Nephron (organoid): ENCODE data around the gene COIL.
A peak's percentile ranks its signal among the peaks of the same experiment; 100 is the strongest.

Experiments used
- H3K27ac Mint-ChIP-seq, 3 experiments: 2 replicates each; pipeline ENCODE4 v1.8.0; 2020; ENCODE audit warnings: mixed read lengths in 3 of 3, mild to moderate bottlenecking in 2 of 3, moderate library complexity in 1 of 3
- H3K27me3 Mint-ChIP-seq: 2 replicates; pipeline ENCODE4 v1.8.0; 2021; ENCODE audit warnings: low read depth, mild to moderate bottlenecking, moderate library complexity, mixed read lengths
- H3K36me3 Mint-ChIP-seq: 2 replicates; pipeline ENCODE4 v1.8.0; 2020; ENCODE audit warnings: low read depth, mixed read lengths
- H3K4me1 Mint-ChIP-seq: 2 replicates; pipeline ENCODE4 v1.8.0; 2020; ENCODE audit warnings: mixed read lengths
- H3K4me3 Mint-ChIP-seq, 3 experiments: 2 replicates each; pipeline ENCODE4 v1.8.0; 2020; ENCODE audit warnings: mild to moderate bottlenecking in 3 of 3, mixed read lengths in 3 of 3, moderate library complexity in 2 of 3
- H3K9me3 Mint-ChIP-seq: 2 replicates; pipeline ENCODE4 v1.8.0; 2020; ENCODE audit warnings: mixed read lengths
- CTCF ChIP-seq, 3 experiments: fragments of 200-600 bp; sonication (generic); IDR thresholded peaks; one replicate each; pipeline ENCODE4 v1.5.0; 2021; ENCODE audit warnings: antibody characterized with exemption in 3 of 3; ENCODE audit not compliant: unreplicated experiment in 3 of 3

COIL gene

GRCh38 chr17:57004944-57005579 lies 44.2 kb upstream of the COIL start:
- Mint-ChIP-seq H3K27me3 (peaks cover 4% of the 10 kb centered on the region), H3K36me3 (peaks cover 18% of the 10 kb centered on the region), H3K27ac (no peak overlapping the region), H3K4me3 (no peak overlapping the region), H3K4me1 (peaks cover 3% of the 10 kb centered on the region), H3K9me3 (no peaks in the 10 kb centered on the region)
- TF ChIP-seq CTCF (IDR thresholded peaks at IDR 0.05; ENCODE audit: unreplicated experiment in 3 of 3): peak in 2 of 3 experiments; percentile 9 to 13

GRCh38 chr17:57002904-57003303 lies 42.1 kb upstream of the COIL start:
- H3K4me1 Mint-ChIP-seq: no peaks in the 10 kb centered on the region
- TF ChIP-seq CTCF (IDR thresholded peaks at IDR 0.05; ENCODE audit: unreplicated experiment in 3 of 3): no peak
- peaks cover 27% of the 10 kb centered on the region for H3K36me3 Mint-ChIP-seq
- H3K27me3 Mint-ChIP-seq: peaks cover 4% of the 10 kb centered on the region
- H3K9me3 Mint-ChIP-seq: no peaks in the 10 kb centered on the region
- H3K27ac Mint-ChIP-seq: no peak overlapping the region
- H3K4me3 Mint-ChIP-seq: no peak overlapping the region

GRCh38 chr17:57001541-57001940 lies 40.7 kb upstream of the COIL start:
- H3K4me1 Mint-ChIP-seq: no peaks in the 10 kb centered on the region
- no peak overlapping the region for H3K27ac Mint-ChIP-seq
- H3K36me3 Mint-ChIP-seq: peaks cover 33% of the 10 kb centered on the region
- H3K4me3 Mint-ChIP-seq: no peak overlapping the region
- no peak for TF ChIP-seq CTCF (IDR thresholded peaks at IDR 0.05; ENCODE audit: unreplicated experiment in 3 of 3)
- H3K9me3 Mint-ChIP-seq: no peaks in the 10 kb centered on the region
- H3K27me3 Mint-ChIP-seq: peaks cover 4% of the 10 kb centered on the region

GRCh38 chr17:56997313-56997712 lies 36.5 kb upstream of the COIL start:
- H3K4me3 Mint-ChIP-seq: no peak overlapping the region
- H3K9me3 Mint-ChIP-seq: no peaks in the 10 kb centered on the region
- TF ChIP-seq CTCF (IDR thresholded peaks at IDR 0.05; ENCODE audit: unreplicated experiment in 3 of 3): no peak
- no peaks in the 10 kb centered on the region for H3K27me3 Mint-ChIP-seq
- no peaks in the 10 kb centered on the region for H3K4me1 Mint-ChIP-seq
- H3K27ac Mint-ChIP-seq: no peak overlapping the region
- peaks cover 28% of the 10 kb centered on the region for H3K36me3 Mint-ChIP-seq

- peak overlapping the region in 2 of 3 experiments; percentile 35 to 37 for H3K27ac Mint-ChIP-seq
- no peaks in the 10 kb centered on the region for H3K9me3 Mint-ChIP-seq
- H3K4me3 Mint-ChIP-seq: no peak overlapping the region
- H3K36me3 Mint-ChIP-seq: peaks cover 31% of the 10 kb centered on the region
- H3K4me1 Mint-ChIP-seq: no peaks in the 10 kb centered on the region
- TF ChIP-seq CTCF (IDR thresholded peaks at IDR 0.05; ENCODE audit: unreplicated experiment in 3 of 3): no peak
- no peaks in the 10 kb centered on the region for H3K27me3 Mint-ChIP-seq
Measured at GRCh38 chr17:56995766-56996165, 34.9 kb upstream of the COIL start.
